Islet of Langerhans (tissue), 1 donor: ENCODE results near the gene TUBGCP3.
A peak's percentile ranks its signal among the peaks of the same experiment; 100 is the strongest.
"Not testable (repeated sequence)": the region's sequence is repeated elsewhere in the genome, so short reads cannot be mapped to it uniquely, and the experiment has no call there.

Source experiments
- FAIRE-seq: peaks from one replicate; lab custom pipeline; 2011; peaks lifted over from hg19 to GRCh38; lab: Jason Lieb, UNC

TUBGCP3 gene

GRCh38 chr13:112526146-112526853, 61.7 kb downstream of the TUBGCP3 start:
- FAIRE-seq: no peak

- FAIRE-seq: no peak
These were observed 62.5 kb downstream of the TUBGCP3 start for GRCh38 chr13:112525356-112525945.

- FAIRE-seq: no peak
These were observed 65.4 kb downstream of the TUBGCP3 start for GRCh38 chr13:112522578-112522977.

GRCh38 chr13:112521073-112521685, 66.8 kb downstream of the TUBGCP3 start:
- FAIRE-seq: no peak

- no peak for FAIRE-seq
These were observed 68.4 kb downstream of the TUBGCP3 start for GRCh38 chr13:112519517-112520060.

- peak; percentile 9 for FAIRE-seq
These were observed 71.7 kb downstream of the TUBGCP3 start for GRCh38 chr13:112516218-112516617.

- FAIRE-seq: no peak
These were observed 74.2 kb downstream of the TUBGCP3 start for GRCh38 chr13:112513761-112514160.

GRCh38 chr13:112510987-112511685, 76.8 kb downstream of the TUBGCP3 start:
- FAIRE-seq: no peak

- no peak for FAIRE-seq
These were observed 77.8 kb downstream of the TUBGCP3 start for GRCh38 chr13:112510002-112510780.

GRCh38 chr13:112509190-112509589, 78.8 kb downstream of the TUBGCP3 start:
- no peak for FAIRE-seq

- no peak for FAIRE-seq
These were observed 81.9 kb downstream of the TUBGCP3 start for GRCh38 chr13:112506046-112506445.

- FAIRE-seq: no peak
These were observed 91.8 kb downstream of the TUBGCP3 start for GRCh38 chr13:112496166-112496565.

- FAIRE-seq: no peak
These were observed 92.5 kb downstream of the TUBGCP3 start for GRCh38 chr13:112495465-112495864.

- FAIRE-seq: no peak
These were observed 98.8 kb downstream of the TUBGCP3 start for GRCh38 chr13:112489199-112489598.

- not testable (repeated sequence) for FAIRE-seq
These were observed 99.5 kb downstream of the TUBGCP3 start for GRCh38 chr13:112488343-112489050.

- no peak for FAIRE-seq
These were observed 100.8 kb downstream of the TUBGCP3 start for GRCh38 chr13:112487127-112487517.

GRCh38 chr13:112486386-112487126, 101.4 kb downstream of the TUBGCP3 start:
- FAIRE-seq: no peak

GRCh38 chr13:112485814-112486213, 102.1 kb downstream of the TUBGCP3 start:
- not testable (repeated sequence) for FAIRE-seq

GRCh38 chr13:112483299-112483698, 104.7 kb downstream of the TUBGCP3 start:
- no peak for FAIRE-seq

GRCh38 chr13:112481458-112481857, 106.5 kb downstream of the TUBGCP3 start:
- no peak for FAIRE-seq

- no peak for FAIRE-seq
These were observed 108.6 kb downstream of the TUBGCP3 start for GRCh38 chr13:112479389-112479788.
